GM23338 (cell line): ENCODE data around the gene SPEM1. TPM values are rescaled to one million over a fixed set of nuclear protein-coding genes. Genes with fewer than 3 reads are reported as not detected.
A peak's percentile ranks its signal among the peaks of the same experiment; 100 is the strongest.

Source experiments
- ATAC-seq: fragments of 200-7000 bp; cut with Tn5 transposase; 3 replicates; pipeline ENCODE4 v1.9.1; 2020
- DNase-seq: peaks from one replicate; pipeline ENCODE4 v3.0.0-alpha.2; 2015; ENCODE audit warnings: low spot score
- H2AFZ ChIP-seq: fragments of 200-600 bp; sonication (generic); 2 replicates; pipeline ENCODE4 v1.8.0; 2016; ENCODE audit warnings: antibody characterized with exemption, mild to moderate bottlenecking, moderate library complexity
- H3F3A ChIP-seq: fragments of 200-600 bp; sonication (generic); replicated peaks from 2 replicates; pipeline ENCODE4 v1.8.0; 2017; ENCODE audit warnings: antibody characterized with exemption, mixed run types, low read depth
- H3K27ac ChIP-seq: fragments of 200-600 bp; sonication (generic); 2 replicates; pipeline ENCODE4 v1.6.1; 2016; ENCODE audit warnings: low read depth
- H3K27me3 ChIP-seq: fragments of 200-600 bp; sonication (generic); 2 replicates; pipeline ENCODE4 v1.8.0; 2016; ENCODE audit warnings: mild to moderate bottlenecking, mixed run types, moderate library complexity; ENCODE audit not compliant: insufficient read depth
- H3K36me3 ChIP-seq: fragments of 200-600 bp; sonication (generic); 2 replicates; pipeline ENCODE4 v1.8.0; 2016; ENCODE audit warnings: mild to moderate bottlenecking; ENCODE audit not compliant: insufficient read depth
- H3K4me1 ChIP-seq: fragments of 200-600 bp; sonication (generic); 2 replicates; pipeline ENCODE4 v1.8.0; 2016; ENCODE audit warnings: mild to moderate bottlenecking, moderate library complexity; ENCODE audit not compliant: insufficient read depth
- H3K4me2 ChIP-seq: fragments of 200-600 bp; sonication (generic); 2 replicates; pipeline ENCODE4 v1.7.1; 2017; ENCODE audit warnings: mixed run types
- H3K4me3 ChIP-seq: fragments of 200-600 bp; sonication (generic); 2 replicates; pipeline ENCODE4 v1.6.1; 2016; ENCODE audit warnings: mixed run types
- H3K79me2 ChIP-seq: fragments of 200-600 bp; sonication (generic); replicated peaks from 2 replicates; pipeline ENCODE4 v1.8.0; 2017; ENCODE audit warnings: mild to moderate bottlenecking; ENCODE audit not compliant: insufficient read depth
- H3K9me2 ChIP-seq: fragments of 200-600 bp; sonication (generic); 2 replicates; pipeline ENCODE4 v1.8.0; 2017; ENCODE audit not compliant: insufficient read depth
- H4K20me1 ChIP-seq: fragments of 200-600 bp; sonication (generic); replicated peaks from 2 replicates; pipeline ENCODE4 v1.8.0; 2017; ENCODE audit warnings: mild to moderate bottlenecking; ENCODE audit not compliant: insufficient read depth
- H3K27ac Mint-ChIP-seq: 2 replicates; pipeline ENCODE4 v1.8.0; 2020; ENCODE audit warnings: inconsistent platforms, mild to moderate bottlenecking, moderate library complexity, mixed read lengths
- H3K27me3 Mint-ChIP-seq: 3 replicates; pipeline ENCODE4 v1.8.0; 2022; ENCODE audit warnings: low read depth, mild to moderate bottlenecking, moderate library complexity, mixed read lengths, inconsistent platforms; ENCODE audit not compliant: insufficient read depth, poor library complexity
- H3K36me3 Mint-ChIP-seq: 3 replicates; pipeline ENCODE4 v1.8.0; 2021; ENCODE audit warnings: low read depth, mild to moderate bottlenecking, inconsistent platforms, moderate library complexity, mixed read lengths
- H3K4me1 Mint-ChIP-seq: 3 replicates; pipeline ENCODE4 v1.8.0; 2020; ENCODE audit warnings: mild to moderate bottlenecking, inconsistent platforms, mixed read lengths
- H3K4me3 Mint-ChIP-seq: 3 replicates; pipeline ENCODE4 v1.8.0; 2021; ENCODE audit warnings: moderate library complexity, mild to moderate bottlenecking, inconsistent platforms, mixed read lengths
- H3K9me3 Mint-ChIP-seq: 3 replicates; pipeline ENCODE4 v1.8.0; 2020; ENCODE audit warnings: moderate library complexity, mild to moderate bottlenecking, inconsistent platforms, mixed read lengths
- CREB1 ChIP-seq: fragments of 250-450 bp; sonication (Bioruptor Pico); IDR thresholded peaks from 2 replicates; pipeline ENCODE4 v1.5.0; 2020; ENCODE audit warnings: low read depth, mild to moderate bottlenecking, moderate library complexity
- CTCF ChIP-seq, 2 experiments: fragments of 200-600 bp in 1 of 2; sonication (generic) in 1 of 2; conservative IDR thresholded peaks; 2 replicates each; pipeline versions ENCODE4 v1.5.1 to v1.6.1; 2016 to 2017; ENCODE audit warnings: antibody characterized with exemption in 2 of 2, low read depth in 2 of 2, mild to moderate bottlenecking in 2 of 2, moderate library complexity in 1 of 2
- EZH2 ChIP-seq: fragments of 200-600 bp; sonication (generic); IDR thresholded peaks from one replicate; pipeline ENCODE4 v1.8.0; 2017; ENCODE audit warnings: antibody characterized with exemption, mild to moderate bottlenecking, low read depth; ENCODE audit not compliant: unreplicated experiment
- EZH2phosphoT487 ChIP-seq: fragments of 200-600 bp; sonication (generic); IDR thresholded peaks from one replicate; pipeline ENCODE4 v1.8.1; 2018; ENCODE audit warnings: antibody characterized with exemption; ENCODE audit not compliant: unreplicated experiment
- POLR2AphosphoS5 ChIP-seq: IDR thresholded peaks from 2 replicates; pipeline ENCODE4 v1.6.1; 2016; ENCODE audit warnings: antibody characterized with exemption, low read depth
- STAT1 ChIP-seq: IDR thresholded peaks from one replicate; pipeline ENCODE4 v1.6.1; 2016; ENCODE audit warnings: antibody characterized with exemption; ENCODE audit not compliant: unreplicated experiment
- ZNF114 ChIP-seq: fragments of 250-450 bp; sonication (Bioruptor Pico); IDR thresholded peaks from 2 replicates; pipeline ENCODE4 v1.5.0; 2020; ENCODE audit warnings: mild to moderate bottlenecking, moderate library complexity
- ZNF331 ChIP-seq: fragments of 250-450 bp; sonication (Bioruptor Pico); IDR thresholded peaks from 2 replicates; pipeline ENCODE4 v1.5.0; 2020; ENCODE audit warnings: low read depth, mild to moderate bottlenecking, moderate library complexity
- ZNF462 ChIP-seq: fragments of 250-450 bp; sonication (Bioruptor Pico); IDR thresholded peaks from 2 replicates; pipeline ENCODE4 v1.5.0; 2020; ENCODE audit warnings: mild to moderate bottlenecking, moderate library complexity
- polyA plus RNA-seq: library from polyadenylated mRNA; unstranded; fragments of >200 nt; fragmentation: Nextera tagmentation; extraction: Ambion mirVana; gene quantifications from 2 replicates; pipeline ENCODE4 v1.2.1, GENCODE V29; 2016
- total RNA-seq: library from RNA; depleted of rRNA; stranded (reverse); fragments of >200 nt; shearing (Covaris generic); gene quantifications from 2 replicates; pipeline ENCODE4 v1.2.3, GENCODE V29; 2014
- TF ChIP-seq, protein P1 (sequence below): IDR thresholded peaks from one replicate; pipeline ENCODE4 v1.6.1; 2018; ENCODE audit warnings: antibody characterized with exemption; ENCODE audit not compliant: unreplicated experiment

SPEM1 gene
- total and polyA plus RNA-seq, 2 experiments from 2014 or later: not detected

DNA sequence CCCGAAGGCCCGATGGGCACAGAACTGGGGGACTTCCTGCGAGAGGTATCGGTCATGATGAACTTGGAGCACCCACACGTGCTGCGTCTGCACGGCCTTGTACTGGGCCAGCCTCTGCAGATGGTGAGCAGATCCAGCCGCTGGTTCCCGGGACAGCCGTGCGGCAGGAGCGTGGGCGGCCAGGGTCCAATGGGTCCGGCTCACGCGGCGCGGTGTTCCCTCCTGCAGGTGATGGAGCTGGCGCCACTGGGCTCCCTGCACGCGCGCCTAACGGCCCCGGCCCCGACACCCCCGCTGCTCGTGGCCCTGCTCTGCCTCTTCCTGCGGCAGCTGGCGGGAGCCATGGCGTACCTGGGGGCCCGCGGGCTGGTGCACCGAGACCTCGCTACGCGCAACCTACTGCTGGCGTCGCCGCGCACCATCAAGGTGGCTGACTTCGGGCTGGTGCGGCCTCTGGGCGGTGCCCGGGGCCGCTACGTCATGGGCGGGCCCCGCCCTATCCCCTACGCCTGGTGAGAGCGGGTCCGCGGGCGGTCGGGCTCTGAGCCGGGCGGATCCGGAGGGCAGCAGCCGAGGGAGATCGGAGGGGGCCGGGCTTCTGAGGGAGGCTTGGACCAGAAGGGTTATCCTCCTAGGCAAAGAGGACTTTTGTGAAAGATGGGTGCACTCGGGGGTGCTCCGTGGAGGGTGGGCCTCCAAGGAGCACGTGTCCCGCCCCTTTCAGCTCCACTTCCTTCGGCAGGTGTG, 36.2 kb upstream of the SPEM1 start:
- peaks cover 20% of the 10 kb centered on the region; the same call in 1 of the 2 replicates for H3F3A ChIP-seq
- H3K9me3 Mint-ChIP-seq: peaks cover 6% of the 10 kb centered on the region
- peak overlapping the region; percentile 74 for H3K4me3 ChIP-seq
- H3K27ac Mint-ChIP-seq: no peak overlapping the region
- peaks cover 40% of the 10 kb centered on the region for H3K27me3 Mint-ChIP-seq
- peaks cover 42% of the 10 kb centered on the region for H3K27me3 ChIP-seq
- DNase-seq: peak; percentile 91
- peak overlapping the region; percentile 95 for H3K4me2 ChIP-seq
- H3K79me2 ChIP-seq: no peaks in the 10 kb centered on the region
- ATAC-seq: peak; percentile 88
- H2AFZ ChIP-seq: peak overlapping the region; percentile 81; the same call in 1 of the 2 replicates
- H3K36me3 Mint-ChIP-seq: peaks cover 7% of the 10 kb centered on the region; the same call in 2 of the 3 replicates
- no peaks in the 10 kb centered on the region; the same call in 1 of the 2 replicates for H4K20me1 ChIP-seq
- H3K9me2 ChIP-seq: no peaks in the 10 kb centered on the region
- peaks cover 17% of the 10 kb centered on the region for H3K4me1 ChIP-seq
- H3K36me3 ChIP-seq: no peaks in the 10 kb centered on the region; the same call in 1 of the 2 replicates
- peak overlapping the region; percentile 66; the same call in 2 of the 3 replicates for H3K4me3 Mint-ChIP-seq
- TF ChIP-seq POLR2AphosphoS5 (peak; percentile 76), CTCF (conservative IDR thresholded peaks at IDR 0.05; ENCODE audit: low read depth in 2 of 2) (no peak), EZH2phosphoT487 (no peak), STAT1 (no peak), EZH2 (no peak), ZNF114 (CRISPR knock-in tag) (no peak), ZNF462 (CRISPR knock-in tag) (no peak), CREB1 (CRISPR knock-in tag) (peak; percentile 88), ZNF331 (CRISPR knock-in tag) (no peak)
- TF ChIP-seq, protein P1, sequence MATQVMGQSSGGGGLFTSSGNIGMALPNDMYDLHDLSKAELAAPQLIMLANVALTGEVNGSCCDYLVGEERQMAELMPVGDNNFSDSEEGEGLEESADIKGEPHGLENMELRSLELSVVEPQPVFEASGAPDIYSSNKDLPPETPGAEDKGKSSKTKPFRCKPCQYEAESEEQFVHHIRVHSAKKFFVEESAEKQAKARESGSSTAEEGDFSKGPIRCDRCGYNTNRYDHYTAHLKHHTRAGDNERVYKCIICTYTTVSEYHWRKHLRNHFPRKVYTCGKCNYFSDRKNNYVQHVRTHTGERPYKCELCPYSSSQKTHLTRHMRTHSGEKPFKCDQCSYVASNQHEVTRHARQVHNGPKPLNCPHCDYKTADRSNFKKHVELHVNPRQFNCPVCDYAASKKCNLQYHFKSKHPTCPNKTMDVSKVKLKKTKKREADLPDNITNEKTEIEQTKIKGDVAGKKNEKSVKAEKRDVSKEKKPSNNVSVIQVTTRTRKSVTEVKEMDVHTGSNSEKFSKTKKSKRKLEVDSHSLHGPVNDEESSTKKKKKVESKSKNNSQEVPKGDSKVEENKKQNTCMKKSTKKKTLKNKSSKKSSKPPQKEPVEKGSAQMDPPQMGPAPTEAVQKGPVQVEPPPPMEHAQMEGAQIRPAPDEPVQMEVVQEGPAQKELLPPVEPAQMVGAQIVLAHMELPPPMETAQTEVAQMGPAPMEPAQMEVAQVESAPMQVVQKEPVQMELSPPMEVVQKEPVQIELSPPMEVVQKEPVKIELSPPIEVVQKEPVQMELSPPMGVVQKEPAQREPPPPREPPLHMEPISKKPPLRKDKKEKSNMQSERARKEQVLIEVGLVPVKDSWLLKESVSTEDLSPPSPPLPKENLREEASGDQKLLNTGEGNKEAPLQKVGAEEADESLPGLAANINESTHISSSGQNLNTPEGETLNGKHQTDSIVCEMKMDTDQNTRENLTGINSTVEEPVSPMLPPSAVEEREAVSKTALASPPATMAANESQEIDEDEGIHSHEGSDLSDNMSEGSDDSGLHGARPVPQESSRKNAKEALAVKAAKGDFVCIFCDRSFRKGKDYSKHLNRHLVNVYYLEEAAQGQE: peak; percentile 9
- H3K4me1 Mint-ChIP-seq: peaks cover 21% of the 10 kb centered on the region
- H3K27ac ChIP-seq: no peak overlapping the region
